Measurements from ENCODE around the gene NPY2R.

NPY2R gene, protein sequence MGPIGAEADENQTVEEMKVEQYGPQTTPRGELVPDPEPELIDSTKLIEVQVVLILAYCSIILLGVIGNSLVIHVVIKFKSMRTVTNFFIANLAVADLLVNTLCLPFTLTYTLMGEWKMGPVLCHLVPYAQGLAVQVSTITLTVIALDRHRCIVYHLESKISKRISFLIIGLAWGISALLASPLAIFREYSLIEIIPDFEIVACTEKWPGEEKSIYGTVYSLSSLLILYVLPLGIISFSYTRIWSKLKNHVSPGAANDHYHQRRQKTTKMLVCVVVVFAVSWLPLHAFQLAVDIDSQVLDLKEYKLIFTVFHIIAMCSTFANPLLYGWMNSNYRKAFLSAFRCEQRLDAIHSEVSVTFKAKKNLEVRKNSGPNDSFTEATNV

DNA sequence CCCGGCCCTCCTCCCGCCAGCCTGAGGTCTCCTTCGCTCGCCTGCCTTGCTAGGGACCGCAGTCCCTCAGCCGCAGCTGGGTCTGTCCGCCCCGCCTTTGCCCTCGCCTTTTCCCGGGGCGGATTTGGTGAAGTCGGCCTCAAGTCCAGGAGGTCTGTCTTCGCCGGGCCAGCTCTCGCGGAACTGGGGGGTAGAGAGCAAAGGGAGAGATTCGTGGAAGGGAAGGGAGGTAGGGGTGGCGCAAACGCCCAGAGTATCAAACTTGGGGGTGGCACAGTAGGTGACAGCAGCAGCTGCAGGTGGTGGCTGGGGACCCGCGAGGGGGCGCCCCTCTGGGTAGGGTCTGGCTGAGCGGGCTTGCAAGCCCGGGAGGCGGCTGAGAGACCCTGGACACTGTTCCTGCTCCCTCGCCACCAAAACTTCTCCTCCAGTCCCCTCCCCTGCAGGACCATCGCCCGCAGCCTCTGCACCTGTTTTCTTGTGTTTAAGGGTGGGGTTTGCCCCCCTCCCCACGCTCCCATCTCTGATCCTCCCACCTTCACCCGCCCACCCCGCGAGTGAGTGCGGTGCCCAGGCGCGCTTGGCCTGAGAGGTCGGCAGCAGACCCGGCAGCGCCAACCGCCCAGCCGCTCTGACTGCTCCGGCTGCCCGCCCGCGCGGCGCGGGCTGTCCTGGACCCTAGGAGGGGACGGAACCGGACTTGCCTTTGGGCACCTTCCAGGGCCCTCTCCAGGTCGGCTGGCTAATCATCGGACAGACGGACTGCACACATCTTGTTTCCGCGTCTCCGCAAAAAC, at the start of gene NPY2R:
Gene NPY2R (plus strand): TSS at position 379 of the 797 bp plus-strand sequence. CDS start 5,304 bp downstream, outside the sequence.
- DNase-seq (ENCODE audit: low read depth in 2 of 2): no peak

DNA sequence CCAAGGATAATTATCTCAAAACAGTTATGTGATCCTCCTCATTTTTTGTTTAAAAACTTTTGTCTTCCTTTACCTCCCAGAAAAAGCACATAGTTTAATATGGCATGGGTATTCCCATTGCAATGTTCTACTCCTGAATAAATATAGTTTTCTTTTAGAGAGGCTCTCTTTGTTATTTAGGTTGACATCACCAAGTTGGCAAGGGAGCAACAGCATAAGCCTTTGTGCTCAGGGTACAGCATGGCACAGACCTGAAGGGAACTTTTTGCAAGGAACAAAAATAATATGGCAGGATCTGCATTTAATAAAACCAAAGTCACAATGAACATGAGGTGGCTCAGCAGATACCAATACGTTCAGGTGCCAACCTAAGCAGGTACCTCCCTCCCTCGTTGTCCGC, 47.1 kb upstream of the NPY2R start:
- DNase-seq (ENCODE audit: low read depth in 2 of 2): no peak

DNA sequence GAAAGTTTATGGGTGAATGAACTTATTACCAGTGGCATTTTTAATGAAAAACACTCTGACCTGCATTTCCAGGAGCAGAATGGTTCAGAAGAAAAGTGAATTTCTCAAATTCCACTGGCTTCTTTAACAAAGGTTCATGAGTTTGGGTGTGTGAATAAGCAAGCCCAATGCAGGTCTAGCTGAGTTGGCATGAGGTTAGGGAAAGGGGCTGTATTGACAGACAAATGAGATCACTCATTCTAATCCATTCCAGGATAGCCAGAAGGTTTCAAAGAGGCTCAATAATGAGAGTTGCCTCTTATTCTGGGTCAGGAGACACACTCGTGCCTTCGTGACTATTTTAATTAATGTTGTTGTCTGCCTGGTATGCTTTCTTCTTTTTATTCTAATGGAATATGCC, 43.7 kb upstream of the NPY2R start:
- no peak for DNase-seq (ENCODE audit: low read depth in 2 of 2)

DNA sequence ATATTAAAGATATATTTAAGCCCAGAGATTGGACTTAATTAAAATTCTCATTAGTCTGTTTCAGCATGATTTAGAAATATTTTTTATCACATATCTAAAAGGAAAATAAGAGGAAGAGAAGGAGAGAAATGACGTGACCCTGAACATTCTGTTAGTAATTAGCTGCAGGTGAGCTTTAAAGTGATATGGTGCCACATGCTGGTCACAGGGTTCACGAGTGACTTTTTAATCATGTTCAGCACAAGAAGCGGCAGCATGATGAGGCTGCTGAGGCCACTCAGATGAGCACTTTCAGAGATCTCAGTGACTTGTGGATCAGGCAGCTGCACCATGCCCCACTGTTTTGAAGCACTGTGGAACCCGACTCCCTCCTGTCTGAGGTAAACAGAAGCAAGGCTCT, 37.9 kb upstream of the NPY2R start:
- DNase-seq (ENCODE audit: low read depth in 2 of 2): no peak

DNA sequence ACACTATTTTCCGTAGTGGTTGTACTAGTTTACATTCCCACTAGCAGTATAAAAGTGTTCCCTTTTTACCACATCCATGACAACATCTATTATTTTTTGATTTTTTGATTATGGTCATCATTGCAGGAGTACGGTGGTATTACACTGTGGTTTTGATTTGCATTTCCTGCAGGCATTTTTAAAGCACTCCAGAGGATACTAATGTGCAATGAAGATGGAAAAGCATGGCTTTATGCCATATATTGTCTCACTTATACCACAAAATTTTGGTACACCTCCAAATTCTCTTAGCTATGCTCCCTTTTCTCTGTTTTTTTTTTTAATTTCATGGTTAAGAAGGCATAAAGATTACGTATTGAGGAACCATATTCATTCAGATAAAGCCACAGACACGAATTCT, 35.1 kb upstream of the NPY2R start:
- no peak for DNase-seq (ENCODE audit: low read depth in 2 of 2)

DNA sequence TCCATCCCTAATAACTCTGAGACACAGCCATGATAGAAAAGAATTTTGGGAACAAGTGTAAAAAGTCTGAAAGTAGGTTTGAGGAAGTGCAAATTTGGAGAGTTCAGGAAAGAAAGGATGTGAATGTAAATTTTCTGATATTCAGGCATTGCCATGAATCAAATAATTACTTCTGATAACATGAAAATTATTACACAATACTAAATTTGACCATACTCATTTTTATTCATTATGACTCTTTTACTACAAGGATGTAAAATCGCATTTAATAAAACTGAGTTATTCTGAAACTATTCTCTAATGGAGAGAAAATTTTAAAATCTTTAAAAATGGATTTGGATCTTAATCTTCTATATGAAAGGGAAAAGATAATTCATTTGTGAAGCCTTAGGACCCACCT, 33.8 kb upstream of the NPY2R start:
- no peak for DNase-seq (ENCODE audit: low read depth in 2 of 2)

DNA sequence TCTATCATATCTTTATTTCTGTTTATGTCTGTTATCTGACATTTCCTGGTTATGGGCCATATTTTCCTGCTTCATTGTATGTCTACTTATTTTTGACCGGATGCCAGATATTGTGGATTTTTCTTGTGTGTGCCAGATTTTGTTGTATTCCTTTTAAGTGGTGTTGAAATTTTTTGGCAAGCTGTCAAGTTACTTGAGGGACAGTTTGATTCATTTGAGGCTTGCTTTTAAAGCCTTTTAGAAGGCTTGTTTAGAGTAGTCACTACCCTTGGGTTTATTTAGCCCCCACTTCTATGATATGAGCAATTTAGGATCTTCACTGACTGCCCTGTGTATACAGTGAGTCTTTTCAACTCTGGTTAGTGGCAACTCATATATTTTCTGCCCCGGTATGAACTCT, 29.2 kb upstream of the NPY2R start:
- DNase-seq (ENCODE audit: low read depth in 2 of 2): no peak

DNA sequence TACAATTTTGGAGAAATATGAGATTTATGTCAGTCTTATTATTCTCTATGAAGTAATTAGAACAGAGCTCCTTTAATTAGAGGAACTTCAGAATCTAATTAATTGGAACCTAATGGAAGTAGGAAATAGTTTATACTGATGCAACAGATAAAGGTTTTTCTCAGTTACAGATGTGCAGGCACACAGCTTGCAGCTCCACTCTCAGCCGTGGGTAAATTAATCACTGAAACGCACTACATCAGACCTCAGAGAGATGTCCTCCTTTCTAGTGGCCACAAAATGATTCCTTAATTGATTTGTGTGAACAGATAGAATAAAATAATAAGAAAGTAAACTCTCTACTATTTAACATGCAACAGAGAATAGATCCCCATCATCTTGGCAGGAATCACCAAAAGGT, 21.5 kb upstream of the NPY2R start:
- no peak for DNase-seq (ENCODE audit: low read depth in 2 of 2)

DNA sequence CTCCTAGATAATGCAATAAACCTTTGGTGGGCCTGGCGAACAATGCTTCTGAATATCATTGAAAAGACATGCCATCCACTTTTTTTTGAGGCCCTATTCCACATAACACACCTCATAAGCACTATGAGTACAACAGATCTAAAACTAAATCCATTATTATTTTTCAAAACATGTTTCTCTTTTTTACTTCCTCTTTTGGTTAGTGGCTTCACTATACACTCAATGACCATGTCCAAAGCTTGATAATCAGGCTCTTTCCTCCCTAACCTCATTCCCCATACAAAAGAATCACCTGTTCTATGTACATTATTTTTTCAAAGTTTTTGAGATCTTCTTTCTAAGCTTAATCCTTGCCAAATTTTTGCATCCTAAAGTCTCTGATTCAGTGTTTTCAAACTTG, 20.4 kb upstream of the NPY2R start:
- no peak for DNase-seq (ENCODE audit: low read depth in 2 of 2)

DNA sequence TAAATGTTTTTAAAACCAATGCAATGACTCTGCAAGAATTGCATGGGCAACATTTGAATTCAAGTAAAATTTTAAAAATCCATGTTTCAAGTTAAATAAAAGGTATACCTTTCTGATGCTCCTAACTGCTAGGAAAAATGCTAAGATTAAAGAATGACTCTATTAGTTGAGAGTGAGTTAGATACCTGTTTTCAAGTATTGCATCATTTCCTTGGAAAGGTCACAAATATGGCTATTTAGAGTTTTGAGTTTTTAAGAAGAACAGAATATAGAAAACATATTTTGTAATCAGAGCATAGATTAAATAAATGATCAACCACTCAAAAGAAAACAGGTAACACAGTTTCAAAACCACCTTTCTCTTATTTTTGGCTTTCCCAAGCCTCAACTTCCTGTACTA, 18.3 kb upstream of the NPY2R start:
- no peak for DNase-seq (ENCODE audit: low read depth in 2 of 2)

DNA sequence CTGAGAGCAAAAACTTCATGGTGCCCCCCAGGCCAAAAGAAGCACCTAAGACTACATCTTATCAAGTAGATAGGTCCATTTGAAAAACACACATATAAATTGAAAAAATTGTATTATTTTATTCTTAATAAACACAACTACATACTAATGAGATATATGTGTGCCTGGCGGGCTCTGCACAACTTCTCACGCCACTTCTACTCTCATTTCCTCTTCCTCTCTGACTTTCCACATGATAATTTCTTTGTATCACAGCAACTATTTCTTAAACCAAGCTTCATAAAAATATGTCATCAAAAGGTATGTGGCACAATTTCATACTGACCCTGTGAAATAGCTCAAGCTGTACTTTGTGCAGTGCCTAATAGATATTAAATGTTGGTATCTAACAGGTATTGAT, 10.7 kb upstream of the NPY2R start:
- no peak for DNase-seq (ENCODE audit: low read depth in 2 of 2)

DNA sequence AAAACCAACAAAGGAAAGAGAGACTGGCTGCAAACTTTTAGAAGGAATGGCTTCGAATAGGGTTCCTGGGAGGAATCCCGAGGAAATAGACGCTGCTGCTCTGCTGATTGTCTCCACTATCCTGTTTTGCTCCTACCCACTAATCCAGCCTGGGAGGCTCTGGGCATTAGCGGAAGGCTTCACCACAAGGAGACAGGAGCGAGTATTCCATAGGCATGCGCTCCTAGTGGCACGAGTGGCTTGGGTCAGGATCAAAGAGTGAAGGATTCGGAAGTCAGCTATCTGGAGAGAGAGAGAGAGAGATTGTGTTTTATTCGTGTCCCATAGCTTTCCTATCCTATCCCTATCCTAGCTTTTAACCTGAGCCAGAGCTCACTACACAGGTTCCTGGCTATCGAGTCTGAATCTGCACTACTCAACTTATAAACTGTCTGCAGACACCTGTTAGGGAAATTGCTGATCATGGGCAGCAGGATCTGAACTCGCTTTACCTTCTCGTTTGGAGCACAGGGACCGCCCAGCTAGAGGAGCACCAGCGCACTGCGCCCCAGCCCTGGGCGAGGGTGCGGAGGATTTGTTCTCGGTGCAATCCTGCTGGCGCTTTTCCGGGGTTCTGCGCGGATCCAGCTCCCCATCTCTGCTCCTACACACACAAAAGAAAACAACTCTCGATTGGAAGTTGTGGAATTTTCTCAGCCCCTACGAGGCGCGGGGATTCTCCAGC, 740 bp upstream of the NPY2R start:
- no peak for DNase-seq (ENCODE audit: low read depth in 2 of 2)

DNA sequence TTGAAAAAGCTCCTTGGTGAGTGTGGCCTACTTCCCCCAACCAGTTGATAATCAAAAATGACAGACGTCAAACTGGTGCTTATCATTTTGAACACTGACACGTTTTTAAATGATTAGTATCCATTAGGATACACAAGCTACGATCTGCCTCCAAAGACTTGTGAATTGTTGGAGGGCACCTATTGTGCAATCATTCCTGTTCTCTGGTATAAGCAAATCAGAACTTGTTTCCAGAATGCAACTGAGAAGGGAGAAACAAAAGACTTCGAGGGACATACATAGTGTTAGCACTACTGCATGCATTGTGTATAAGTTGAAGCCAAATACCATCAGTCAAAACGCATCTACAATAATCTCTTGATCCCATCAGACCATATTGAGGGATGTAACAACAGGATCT, 11.6 kb downstream of the NPY2R start:
- DNase-seq (ENCODE audit: low read depth in 2 of 2): no peak

DNA sequence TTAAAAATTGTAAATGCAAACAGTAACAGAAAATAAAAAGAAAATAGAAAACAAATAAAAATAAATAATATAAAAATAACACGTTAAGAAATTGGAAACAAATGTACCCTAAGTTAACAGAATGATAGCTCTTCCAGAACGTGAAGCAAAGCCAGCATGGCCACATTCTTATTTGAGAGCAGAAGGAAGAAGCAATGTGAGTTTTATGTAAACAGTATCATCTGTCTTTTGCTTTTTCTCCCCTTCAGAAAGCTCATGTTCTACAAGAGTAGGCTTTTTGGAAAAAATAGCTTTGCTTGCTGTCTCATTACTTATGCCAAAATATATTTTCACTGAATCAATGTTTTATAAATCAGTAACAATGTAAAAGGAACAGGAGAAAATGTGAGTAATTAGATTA, 18.7 kb downstream of the NPY2R start:
- no peak for DNase-seq (ENCODE audit: low read depth in 2 of 2)

DNA sequence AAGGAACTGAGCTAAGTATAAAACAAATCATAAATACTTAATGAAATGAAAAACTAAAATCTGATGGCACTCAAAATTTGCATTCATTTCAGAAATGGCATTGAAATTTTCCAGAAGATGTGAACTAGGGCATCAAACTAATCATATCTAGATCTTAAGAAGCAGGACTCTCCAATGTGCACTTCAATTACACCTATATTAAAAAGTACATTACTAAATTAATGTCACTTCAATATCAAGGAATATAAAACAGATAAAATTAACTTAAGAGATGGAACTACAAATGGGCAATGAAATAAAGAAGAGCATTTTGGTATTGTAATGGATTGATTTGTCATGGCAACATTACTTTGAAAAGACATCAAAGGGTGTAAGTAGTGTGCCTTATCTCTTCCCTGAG, 20.3 kb downstream of the NPY2R start:
- DNase-seq (ENCODE audit: low read depth in 2 of 2): no peak

DNA sequence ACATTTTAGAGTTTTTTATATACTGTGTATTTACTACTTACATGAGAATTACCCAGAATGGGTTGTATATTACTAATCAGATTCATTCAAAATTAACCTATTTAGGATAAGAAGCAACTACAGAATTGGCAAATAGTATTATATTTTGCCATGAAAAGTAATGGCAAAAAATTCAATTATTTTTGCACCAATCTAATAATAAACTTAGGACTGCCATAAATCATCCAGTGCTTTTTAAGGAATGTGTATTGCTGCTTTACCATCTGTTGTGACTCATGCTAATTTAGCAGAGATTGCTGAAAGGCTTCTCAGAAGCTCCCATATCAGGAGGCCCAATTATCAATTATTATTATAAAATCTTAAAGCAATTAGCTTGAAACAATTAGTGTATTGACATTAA, 24.0 kb downstream of the NPY2R start:
- DNase-seq (ENCODE audit: low read depth in 2 of 2): no peak

DNA sequence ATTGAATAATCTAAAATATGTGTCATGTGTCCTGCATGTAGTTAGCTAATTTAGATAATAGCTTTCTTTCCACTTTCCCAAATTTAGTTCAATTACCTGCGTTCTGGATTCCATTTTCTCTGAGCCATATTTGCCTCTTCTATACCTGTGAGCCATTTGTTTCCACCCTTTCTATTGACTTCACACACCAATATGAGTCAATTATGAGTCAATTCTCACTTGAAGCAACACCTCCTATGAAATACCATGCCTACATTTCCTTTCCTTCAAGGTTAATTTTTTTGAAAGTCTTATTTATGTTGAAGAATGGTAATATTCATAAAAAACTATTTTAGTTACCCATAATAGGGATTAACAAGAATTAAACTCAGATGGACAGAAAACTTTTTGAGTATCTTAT, 25.8 kb downstream of the NPY2R start:
- no peak for DNase-seq (ENCODE audit: low read depth in 2 of 2)

DNA sequence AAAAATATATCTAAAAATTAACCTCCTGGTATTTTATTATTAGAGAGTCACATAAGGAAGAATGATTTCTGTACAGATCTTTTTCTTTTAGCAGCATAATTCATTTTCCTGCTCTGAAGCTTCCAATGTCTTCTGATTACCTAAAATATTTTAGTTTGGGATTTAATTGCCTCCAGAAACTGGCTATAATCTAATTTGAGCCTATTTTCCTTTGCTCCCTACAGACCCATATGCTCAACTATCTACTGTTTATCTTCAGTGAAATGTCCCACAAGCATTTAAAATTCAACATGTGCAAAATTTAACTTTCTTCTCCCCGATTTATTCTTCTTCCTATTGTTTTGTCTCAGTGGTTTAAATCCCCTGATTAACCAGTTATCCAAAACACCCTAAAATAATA, 29.1 kb downstream of the NPY2R start:
- no peak for DNase-seq (ENCODE audit: low read depth in 2 of 2)

DNA sequence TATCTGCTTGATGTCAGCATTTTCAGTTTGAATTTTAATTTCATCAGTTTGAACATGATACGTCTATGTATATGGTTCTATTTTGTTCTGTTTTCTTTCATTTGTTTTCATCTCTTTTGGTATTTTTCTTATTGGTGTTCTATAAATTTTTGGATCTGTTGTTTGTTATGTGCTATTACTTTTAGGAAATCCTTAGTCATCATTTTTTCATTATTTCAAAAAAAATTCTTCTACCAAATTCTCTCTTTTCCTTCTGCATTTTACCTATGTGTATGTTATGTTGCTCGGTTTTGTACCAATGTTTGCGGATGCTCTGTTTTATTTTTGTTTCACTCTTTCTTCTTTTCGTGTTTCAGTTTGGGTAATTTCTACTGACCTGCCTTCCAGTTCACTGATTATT, 32.8 kb downstream of the NPY2R start:
- no peak for DNase-seq (ENCODE audit: low read depth in 2 of 2)

DNA sequence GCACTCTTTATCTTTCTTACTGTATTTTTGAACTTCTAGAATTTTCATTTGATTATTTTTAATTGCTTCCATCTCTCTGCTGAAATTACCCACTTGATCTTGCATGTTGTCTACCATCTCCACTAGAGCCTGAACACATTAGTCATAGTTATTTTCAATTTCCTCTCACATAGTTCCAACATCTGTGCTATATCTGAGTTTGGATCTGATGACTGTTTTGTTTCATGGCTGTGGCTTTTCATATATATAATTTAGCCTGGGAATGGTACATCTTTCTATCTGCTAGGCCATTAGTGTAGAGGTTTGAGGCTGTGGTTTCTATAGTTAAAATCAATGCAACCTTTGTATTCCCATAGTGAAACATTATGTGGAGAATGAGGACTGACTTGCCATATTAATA, 33.2 kb downstream of the NPY2R start:
- DNase-seq (ENCODE audit: low read depth in 2 of 2): no peak

DNA sequence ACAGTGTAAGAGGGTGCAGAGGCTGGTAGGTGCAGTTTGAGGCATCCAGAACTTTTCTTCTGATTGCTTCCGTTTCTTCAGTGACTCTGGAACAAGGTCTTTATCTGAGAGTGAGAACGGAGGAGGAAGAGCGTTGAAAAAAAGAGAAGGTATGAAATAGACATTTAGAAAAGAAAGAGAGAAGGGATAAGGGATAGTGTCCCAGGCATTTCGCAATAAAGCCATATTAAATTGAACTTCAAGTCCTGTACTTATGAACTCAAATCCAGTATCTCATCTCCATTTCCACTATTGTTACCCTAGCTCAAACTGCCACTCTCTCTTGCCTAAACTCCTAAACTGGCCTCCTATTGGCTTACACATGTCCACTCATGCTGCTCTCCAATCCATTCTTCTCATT, 36.7 kb downstream of the NPY2R start:
- DNase-seq (ENCODE audit: low read depth in 2 of 2): no peak

DNA sequence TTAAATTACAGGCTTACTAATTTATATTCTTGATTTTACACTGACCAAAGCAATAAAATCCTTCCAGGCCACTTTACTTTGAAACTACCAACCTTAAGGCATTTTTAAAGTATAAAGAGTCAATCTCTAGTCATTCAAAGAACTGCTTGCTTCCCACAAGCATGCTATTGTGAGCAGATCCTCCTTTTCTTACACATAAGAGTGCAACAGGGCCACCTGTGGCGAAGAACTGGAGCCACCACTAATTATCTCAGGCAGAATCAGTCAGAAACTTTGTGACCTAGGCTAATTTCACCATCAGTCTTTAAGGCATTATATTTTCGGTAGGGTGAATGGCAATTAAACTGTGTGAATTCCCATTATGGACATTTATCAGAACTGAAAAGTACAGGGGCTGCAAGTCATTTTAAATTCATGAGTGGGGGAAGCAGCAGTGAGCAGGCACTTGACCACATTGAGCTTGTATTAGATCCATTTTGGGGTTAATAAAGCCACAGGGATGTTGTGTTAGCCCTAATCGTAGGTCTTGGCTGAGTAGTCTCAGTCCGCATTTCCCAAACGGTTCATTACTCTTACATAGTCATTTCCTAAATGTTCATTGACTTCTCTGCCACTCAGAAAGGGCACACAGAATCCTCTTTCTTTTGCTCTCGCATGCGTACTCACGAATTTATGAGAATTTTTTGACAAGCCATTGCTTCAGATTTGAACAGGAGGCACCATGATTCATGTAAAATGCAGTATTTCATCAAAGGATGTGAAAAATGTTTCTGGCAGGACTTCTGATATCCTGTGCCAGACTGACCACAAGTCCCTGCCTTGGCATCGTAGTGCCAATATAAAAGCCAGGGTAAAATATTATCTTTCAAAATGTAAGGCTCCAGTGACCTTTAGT, 39.8 kb downstream of the NPY2R start:
- DNase-seq (ENCODE audit: low read depth in 2 of 2): no peak

Data from stimulated activated CD4-positive, alpha-beta T cell treated with anti-CD3 and anti-CD28 coated beads, Interleukin-12 subunit alpha, Interleukin-12 subunit beta, amount 100 ng/mL, for 24 hours (primary cell).